Endothelial cell of umbilical vein (primary cell): ENCODE data around the gene PCGF3. TPM values are rescaled to one million over a fixed set of nuclear protein-coding genes. Genes with fewer than 3 reads are reported as not detected.
A peak's percentile ranks its signal among the peaks of the same experiment; 100 is the strongest.

ENCODE experiments used
- BruUV-seq: library from RNA; stranded (reverse); fragments of 400-500 nt; replicated peaks from 2 replicates; lab custom pipeline; 2021; lab: Mats Ljungman, UMichigan
- CTCF ChIA-PET: fragments of 300-600, 350-600 bp; sonication (Branson Sonifier 250); formaldehyde crosslinking; loops from one replicate; lab custom pipeline; 2021; ENCODE audit warnings: antibody characterized with exemption, inconsistent platforms; lab: Charles Lee
- POLR2A ChIA-PET: fragments of 300-600, 350-600 bp; sonication (Branson Sonifier 250); formaldehyde crosslinking; loops from one replicate; lab custom pipeline; 2021; ENCODE audit warnings: antibody characterized with exemption, inconsistent platforms; lab: Charles Lee
- DNase-seq: peaks from one replicate; pipeline ENCODE4 v3.0.0-alpha.2; 2011; ENCODE audit warnings: low read depth, low spot score
- FAIRE-seq: peaks from 2 replicates; lab custom pipeline; 2011; peaks lifted over from hg19 to GRCh38; lab: Jason Lieb, UNC
- H2AFZ ChIP-seq: 2 replicates; pipeline ENCODE4 v1.6.0; 2012; ENCODE audit warnings: low read depth, low read length, control low read depth, inconsistent platforms
- H3K27ac ChIP-seq: 2 replicates; pipeline ENCODE4 v1.5.1; 2011; ENCODE audit warnings: low read depth, mild to moderate bottlenecking, control low read depth, low read length, moderate library complexity; ENCODE audit not compliant: insufficient read depth
- H3K27me3 ChIP-seq, 2 experiments: 2 replicates each; pipeline versions ENCODE4 v1.6.0 to v1.6.1; 2011; ENCODE audit warnings: low read length in 2 of 2, mixed read lengths in 1 of 2; ENCODE audit not compliant: control insufficient read depth in 2 of 2, insufficient read depth in 2 of 2
- H3K36me3 ChIP-seq, 2 experiments: 2 replicates in 1 of 2; 3 replicates in 1 of 2; pipeline ENCODE4 v1.5.1; 2011; ENCODE audit warnings: low read length in 2 of 2, mild to moderate bottlenecking in 1 of 2, moderate library complexity in 1 of 2; ENCODE audit not compliant: control insufficient read depth in 2 of 2, insufficient read depth in 2 of 2; ENCODE audit errors: extremely low read depth in 1 of 2
- H3K4me1 ChIP-seq: 3 replicates; pipeline ENCODE4 v1.5.1; 2011; ENCODE audit warnings: mild to moderate bottlenecking, low read length; ENCODE audit not compliant: control insufficient read depth, insufficient read depth; ENCODE audit errors: extremely low read depth
- H3K4me2 ChIP-seq: 2 replicates; pipeline ENCODE4 v1.6.1; 2011; ENCODE audit warnings: low read length, control low read depth, mixed read lengths; ENCODE audit not compliant: insufficient read depth
- H3K4me3 ChIP-seq, 3 experiments: fragments of 200-600 bp in 1 of 3; sonication (generic), shearing (Covaris generic) in 1 of 3; replicated peaks in 1 of 3; 2 replicates each; pipeline ENCODE4 v1.5.1; 2011 to 2016; ENCODE audit warnings: control low read depth in 3 of 3, low read length in 3 of 3, mild to moderate bottlenecking in 2 of 3, inconsistent platforms in 1 of 3, low read depth in 1 of 3, moderate library complexity in 1 of 3; ENCODE audit not compliant: insufficient read depth in 1 of 3
- H3K79me2 ChIP-seq: 2 replicates; pipeline ENCODE4 v1.6.0; 2012; ENCODE audit warnings: low read length, inconsistent platforms; ENCODE audit not compliant: control insufficient read depth, insufficient read depth
- H3K9ac ChIP-seq: replicated peaks from 2 replicates; pipeline ENCODE3; 2011; ENCODE audit warnings: low read length, control low read depth; ENCODE audit not compliant: insufficient read depth; ENCODE audit errors: extremely low read depth
- H3K9me1 ChIP-seq: replicated peaks from 3 replicates; pipeline ENCODE4 v1.6.0; 2011; ENCODE audit warnings: mild to moderate bottlenecking, low read length; ENCODE audit not compliant: control insufficient read depth, insufficient read depth; ENCODE audit errors: extremely low read depth
- H3K9me3 ChIP-seq: replicated peaks from 2 replicates; pipeline ENCODE4 v1.5.1; 2012; ENCODE audit warnings: low read length, inconsistent platforms; ENCODE audit not compliant: control insufficient read depth, insufficient read depth
- H4K20me1 ChIP-seq: replicated peaks from 2 replicates; pipeline ENCODE3; 2011; ENCODE audit warnings: mild to moderate bottlenecking, low read length; ENCODE audit not compliant: control insufficient read depth, insufficient read depth; ENCODE audit errors: extremely low read depth
- CTCF ChIP-seq, 2 donors: IDR thresholded peaks; 1 replicate in 1 of 2; 2 replicates in 1 of 2; pipeline ENCODE4 v1.5.1; 2011; ENCODE audit warnings: low read length in 2 of 2, mild to moderate bottlenecking in 2 of 2, moderate library complexity in 2 of 2, control low read depth in 1 of 2, inconsistent platforms in 1 of 2, low read depth in 1 of 2; ENCODE audit not compliant: insufficient read depth in 1 of 2; ENCODE audit errors: extremely low read depth in 1 of 2
- EZH2 ChIP-seq: IDR thresholded peaks from 2 replicates; pipeline ENCODE4 v1.6.1; 2012; ENCODE audit warnings: borderline replicate concordance, low read depth, mild to moderate bottlenecking, moderate library complexity, low read length, inconsistent platforms; ENCODE audit not compliant: severe bottlenecking
- FOS ChIP-seq: IDR thresholded peaks from 2 replicates; pipeline ENCODE4 v1.6.1; 2011; ENCODE audit warnings: mild to moderate bottlenecking, low read length, moderate library complexity, borderline replicate concordance; ENCODE audit not compliant: insufficient read depth
- GATA2 ChIP-seq: IDR thresholded peaks from 2 replicates; pipeline ENCODE4 v1.7.0; 2011; ENCODE audit warnings: low read depth, mild to moderate bottlenecking, moderate library complexity, mixed read lengths, low read length; ENCODE audit not compliant: insufficient read length, insufficient read depth
- JUN ChIP-seq: IDR thresholded peaks from 2 replicates; pipeline ENCODE4 v1.6.1; 2011; ENCODE audit warnings: borderline replicate concordance, low read depth; ENCODE audit not compliant: insufficient read length, insufficient read depth
- MAX ChIP-seq: IDR thresholded peaks from 2 replicates; pipeline ENCODE4 v1.6.1; 2011; ENCODE audit not compliant: insufficient read depth, insufficient read length
- MYC ChIP-seq: IDR thresholded peaks from one replicate; pipeline ENCODE4 v1.6.1; 2011; ENCODE audit warnings: mild to moderate bottlenecking, low read depth, low read length
- POLR2A ChIP-seq: IDR thresholded peaks from 2 replicates; pipeline ENCODE4 v1.6.1; 2012; ENCODE audit warnings: low read depth, mild to moderate bottlenecking, control low read depth, low read length
- POLR2AphosphoS5 ChIP-seq: IDR thresholded peaks from 2 replicates; pipeline ENCODE4 v1.6.1; 2012; ENCODE audit warnings: low read depth, mild to moderate bottlenecking, control low read depth, low read length, moderate library complexity; ENCODE audit not compliant: insufficient read depth
- dilution Hi-C: fragments of 300-500 bp; cut with MboI; formaldehyde crosslinking; loops from one replicate; pipeline ENCODE4 v1.15.0; 2019; ENCODE audit warnings: low sequenced_read_pairs; ENCODE audit not compliant: extremely low pct_ligation_motif_present
- intact Hi-C: fragments of 100-400 bp; cut with micrococcal nuclease; formaldehyde crosslinking; loops from one replicate; pipeline ENCODE4 v1.10.0; 2022
- polyA plus RNA-seq, 4 experiments: library from polyadenylated mRNA; depleted of rRNA in 3 of 4; stranded (reverse) in 3 of 4; unstranded in 1 of 4; fragments of >200 nt; gene quantifications; 2 replicates each; pipeline versions ENCODE4 v1.2.1 to v1.2.3, GENCODE V29; 2011 to 2012; ENCODE audit warnings: missing spikeins in 1 of 4
- total RNA-seq: library from RNA; stranded (reverse); gene quantifications from 2 replicates; pipeline ENCODE4 v1.2.3, GENCODE V29; 2021

PCGF3 gene
- total and polyA plus RNA-seq, 2 donors (not counting 3 experiments of a cell fraction or from before 2014, with no cell fraction given): 70.2 to 91.8 TPM

GRCh38 chr4:674172-675035 is 31.2 kb upstream of the PCGF3 start, which contains the start of the genes ATP5ME and MYL5:
Gene ATP5ME (minus strand): TSS chr4:674276. CDS start chr4:674247, 29 bp downstream.
Gene MYL5 (plus strand): TSS chr4:674542. CDS start chr4:678027, 3,485 bp downstream.
- peak within 1 kb of the TSS; percentile 91 for H3K9ac ChIP-seq
- dilution Hi-C loops: no loop called here
- H3K27me3 ChIP-seq: no peaks in the 10 kb centered on the region
- peak within 1 kb of the TSS; percentile 72 for H2AFZ ChIP-seq
- peak within 1 kb of the TSS; percentile 67 for H3K27ac ChIP-seq
- DNase-seq (peak; percentile 99), FAIRE-seq (peak; percentile 99)
- peaks cover 12% of the 10 kb centered on the region for H3K4me1 ChIP-seq
- TSS peak; percentile 57 for BruUV-seq
- intact Hi-C loops: loop anchor here (10.0 kb wide), 2 partner anchors 200 to 340 kb away; partner anchors contain the start of gene ZNF141
- H4K20me1 ChIP-seq: no peaks in the 10 kb centered on the region
- H3K4me3 ChIP-seq: peak within 1 kb of the TSS; percentile 64 to 87 (median 78)
- TF ChIP-seq CTCF (IDR thresholded peaks at IDR 0.05; ENCODE audit: extremely low read depth in 1 of 2, insufficient read depth in 1 of 2, low read depth in 1 of 2, low read length in 2 of 2) (peak; percentile 97 to 100), MAX (peak; percentile 79), MYC (no peak), POLR2AphosphoS5 (peak; percentile 92), GATA2 (no peak), JUN (peak; percentile 24), FOS (no peak), EZH2 (no peak), POLR2A (peak; percentile 83)
- H3K9me1 ChIP-seq: no peaks in the 10 kb centered on the region
- H3K4me2 ChIP-seq: peak within 1 kb of the TSS; percentile 85
- ChIA-PET POLR2A (no interaction called here), CTCF (interaction anchor here (0.7 to 1.5 kb wide), 6 partner anchors 9 to 430 kb away, joined by 3 to 15 read pairs (median 4); no protein-coding TSS in a partner anchor)
- H3K36me3 ChIP-seq: peaks cover 9% of the 10 kb centered on the region in 2 experiments
- no peaks in the 10 kb centered on the region for H3K9me3 ChIP-seq
- peaks cover 12% of the 10 kb centered on the region for H3K79me2 ChIP-seq
